NCI-H2107 treated with DMSO at 0.1 percent for 48 hours (cell line): ENCODE data around the gene SUMF1.

ENCODE experiments used
- DNase-seq: peaks from one replicate; lab custom pipeline; 2025; ENCODE audit not compliant: unreplicated experiment; lab: John Stamatoyannopoulos, UW

Gene SUMF1

GRCh38 chr3:4394048-4394447 is 73.0 kb downstream of the SUMF1 start:
- DNase-seq = no peak

- no peak for DNase-seq
These were observed 74.1 kb downstream of the SUMF1 start for GRCh38 chr3:4392992-4393391.

GRCh38 chr3:4387210-4388204 is 79.6 kb downstream of the SUMF1 start:
- DNase-seq = no peak

- DNase-seq = no peak
These were observed 81.9 kb downstream of the SUMF1 start for GRCh38 chr3:4385201-4385600.

- DNase-seq = no peak
These were observed 87.1 kb downstream of the SUMF1 start for GRCh38 chr3:4380013-4380412.

- no peak for DNase-seq
These were observed 90.6 kb downstream of the SUMF1 start for GRCh38 chr3:4376499-4376898.

- no peak for DNase-seq
These were observed 91.2 kb downstream of the SUMF1 start for GRCh38 chr3:4375911-4376310.

- no peak for DNase-seq
These were observed 93.4 kb downstream of the SUMF1 start for GRCh38 chr3:4373669-4374068.

- DNase-seq = no peak
These were observed 104.5 kb downstream of the SUMF1 start for GRCh38 chr3:4362523-4362922.

GRCh38 chr3:4360817-4361216 is 106.3 kb downstream of the SUMF1 start:
- DNase-seq = no peak

GRCh38 chr3:4359805-4360502 is 107.1 kb downstream of the SUMF1 start:
- no peak for DNase-seq

- no peak for DNase-seq
These were observed 108.8 kb downstream of the SUMF1 start for GRCh38 chr3:4358273-4358672.

GRCh38 chr3:4356546-4357410 is 110.3 kb downstream of the SUMF1 start:
- no peak for DNase-seq

- DNase-seq = no peak
These were observed 110.9 kb downstream of the SUMF1 start for GRCh38 chr3:4356220-4356540.

GRCh38 chr3:4355401-4356219 is 111.5 kb downstream of the SUMF1 start:
- no peak for DNase-seq

GRCh38 chr3:4351872-4352271 is 115.2 kb downstream of the SUMF1 start:
- DNase-seq = no peak

GRCh38 chr3:4351164-4351855 is 115.8 kb downstream of the SUMF1 start:
- no peak for DNase-seq

- peak; percentile 7 for DNase-seq
These were observed 116.3 kb downstream of the SUMF1 start for GRCh38 chr3:4350789-4351163.

- DNase-seq = no peak
These were observed 123.8 kb downstream of the SUMF1 start for GRCh38 chr3:4343258-4343657.

- no peak for DNase-seq
These were observed 125.8 kb downstream of the SUMF1 start for GRCh38 chr3:4341336-4341675.
